Measurements from ENCODE around the gene NEO1.

DNA sequence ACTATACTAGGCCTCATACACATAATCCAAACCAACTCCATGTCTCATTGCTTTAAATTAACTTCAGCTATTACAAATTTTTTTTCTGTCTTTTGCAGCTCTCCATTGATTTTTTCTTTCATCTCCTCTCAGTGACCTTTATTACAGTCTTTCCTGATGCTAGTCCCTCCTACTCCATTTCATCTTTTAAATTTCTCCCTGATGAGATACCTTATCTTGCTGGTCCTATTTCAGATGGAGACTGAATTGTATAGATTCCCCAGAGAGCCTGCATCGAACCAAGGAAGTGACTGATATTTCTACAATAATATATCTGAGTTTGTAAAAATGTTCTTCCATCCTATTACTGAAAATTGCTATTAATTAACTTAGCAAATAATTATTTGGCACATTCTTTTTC, 45.7 kb upstream of the NEO1 start:
- TF ChIP-seq, protein P1, sequence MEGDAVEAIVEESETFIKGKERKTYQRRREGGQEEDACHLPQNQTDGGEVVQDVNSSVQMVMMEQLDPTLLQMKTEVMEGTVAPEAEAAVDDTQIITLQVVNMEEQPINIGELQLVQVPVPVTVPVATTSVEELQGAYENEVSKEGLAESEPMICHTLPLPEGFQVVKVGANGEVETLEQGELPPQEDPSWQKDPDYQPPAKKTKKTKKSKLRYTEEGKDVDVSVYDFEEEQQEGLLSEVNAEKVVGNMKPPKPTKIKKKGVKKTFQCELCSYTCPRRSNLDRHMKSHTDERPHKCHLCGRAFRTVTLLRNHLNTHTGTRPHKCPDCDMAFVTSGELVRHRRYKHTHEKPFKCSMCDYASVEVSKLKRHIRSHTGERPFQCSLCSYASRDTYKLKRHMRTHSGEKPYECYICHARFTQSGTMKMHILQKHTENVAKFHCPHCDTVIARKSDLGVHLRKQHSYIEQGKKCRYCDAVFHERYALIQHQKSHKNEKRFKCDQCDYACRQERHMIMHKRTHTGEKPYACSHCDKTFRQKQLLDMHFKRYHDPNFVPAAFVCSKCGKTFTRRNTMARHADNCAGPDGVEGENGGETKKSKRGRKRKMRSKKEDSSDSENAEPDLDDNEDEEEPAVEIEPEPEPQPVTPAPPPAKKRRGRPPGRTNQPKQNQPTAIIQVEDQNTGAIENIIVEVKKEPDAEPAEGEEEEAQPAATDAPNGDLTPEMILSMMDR (IDR thresholded peaks at IDR 0.05; ENCODE audit: low read depth, low read length, missing input control), result no peak
- TF ChIP-seq, protein P2, sequence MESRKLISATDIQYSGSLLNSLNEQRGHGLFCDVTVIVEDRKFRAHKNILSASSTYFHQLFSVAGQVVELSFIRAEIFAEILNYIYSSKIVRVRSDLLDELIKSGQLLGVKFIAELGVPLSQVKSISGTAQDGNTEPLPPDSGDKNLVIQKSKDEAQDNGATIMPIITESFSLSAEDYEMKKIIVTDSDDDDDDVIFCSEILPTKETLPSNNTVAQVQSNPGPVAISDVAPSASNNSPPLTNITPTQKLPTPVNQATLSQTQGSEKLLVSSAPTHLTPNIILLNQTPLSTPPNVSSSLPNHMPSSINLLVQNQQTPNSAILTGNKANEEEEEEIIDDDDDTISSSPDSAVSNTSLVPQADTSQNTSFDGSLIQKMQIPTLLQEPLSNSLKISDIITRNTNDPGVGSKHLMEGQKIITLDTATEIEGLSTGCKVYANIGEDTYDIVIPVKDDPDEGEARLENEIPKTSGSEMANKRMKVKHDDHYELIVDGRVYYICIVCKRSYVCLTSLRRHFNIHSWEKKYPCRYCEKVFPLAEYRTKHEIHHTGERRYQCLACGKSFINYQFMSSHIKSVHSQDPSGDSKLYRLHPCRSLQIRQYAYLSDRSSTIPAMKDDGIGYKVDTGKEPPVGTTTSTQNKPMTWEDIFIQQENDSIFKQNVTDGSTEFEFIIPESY (IDR thresholded peaks at IDR 0.05), result no peak
- TF ChIP-seq, protein P3, sequence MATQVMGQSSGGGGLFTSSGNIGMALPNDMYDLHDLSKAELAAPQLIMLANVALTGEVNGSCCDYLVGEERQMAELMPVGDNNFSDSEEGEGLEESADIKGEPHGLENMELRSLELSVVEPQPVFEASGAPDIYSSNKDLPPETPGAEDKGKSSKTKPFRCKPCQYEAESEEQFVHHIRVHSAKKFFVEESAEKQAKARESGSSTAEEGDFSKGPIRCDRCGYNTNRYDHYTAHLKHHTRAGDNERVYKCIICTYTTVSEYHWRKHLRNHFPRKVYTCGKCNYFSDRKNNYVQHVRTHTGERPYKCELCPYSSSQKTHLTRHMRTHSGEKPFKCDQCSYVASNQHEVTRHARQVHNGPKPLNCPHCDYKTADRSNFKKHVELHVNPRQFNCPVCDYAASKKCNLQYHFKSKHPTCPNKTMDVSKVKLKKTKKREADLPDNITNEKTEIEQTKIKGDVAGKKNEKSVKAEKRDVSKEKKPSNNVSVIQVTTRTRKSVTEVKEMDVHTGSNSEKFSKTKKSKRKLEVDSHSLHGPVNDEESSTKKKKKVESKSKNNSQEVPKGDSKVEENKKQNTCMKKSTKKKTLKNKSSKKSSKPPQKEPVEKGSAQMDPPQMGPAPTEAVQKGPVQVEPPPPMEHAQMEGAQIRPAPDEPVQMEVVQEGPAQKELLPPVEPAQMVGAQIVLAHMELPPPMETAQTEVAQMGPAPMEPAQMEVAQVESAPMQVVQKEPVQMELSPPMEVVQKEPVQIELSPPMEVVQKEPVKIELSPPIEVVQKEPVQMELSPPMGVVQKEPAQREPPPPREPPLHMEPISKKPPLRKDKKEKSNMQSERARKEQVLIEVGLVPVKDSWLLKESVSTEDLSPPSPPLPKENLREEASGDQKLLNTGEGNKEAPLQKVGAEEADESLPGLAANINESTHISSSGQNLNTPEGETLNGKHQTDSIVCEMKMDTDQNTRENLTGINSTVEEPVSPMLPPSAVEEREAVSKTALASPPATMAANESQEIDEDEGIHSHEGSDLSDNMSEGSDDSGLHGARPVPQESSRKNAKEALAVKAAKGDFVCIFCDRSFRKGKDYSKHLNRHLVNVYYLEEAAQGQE (IDR thresholded peaks at IDR 0.05), result no peak
